HEK293T (cell line): ENCODE data around the gene SLC35G1.

ENCODE experiments used
- CTCF ChIA-PET: fragments of 350-600 bp; formaldehyde crosslinking; extraction: SDS; loops from one replicate; lab custom pipeline; 2021; ENCODE audit warnings: antibody characterized with exemption, inconsistent platforms; lab: Yijun Ruan, JAX
- POLR2A ChIA-PET: fragments of 350-600 bp; formaldehyde crosslinking; extraction: SDS; loops from one replicate; lab custom pipeline; 2020; ENCODE audit warnings: antibody characterized with exemption, inconsistent platforms; lab: Yijun Ruan, JAX
- DNase-seq: peaks from one replicate; pipeline ENCODE4 v3.0.0; 2012; ENCODE audit warnings: mixed read lengths; ENCODE audit errors: extremely low spot score
- ARNT ChIP-seq: fragments of 450-650 bp; IDR thresholded peaks from 2 replicates; pipeline ENCODE4 v1.6.1; 2017; ENCODE audit warnings: mild to moderate bottlenecking
- BHLHE40 ChIP-seq: fragments of 450-650 bp; IDR thresholded peaks from 2 replicates; pipeline ENCODE4 v1.6.1; 2016; ENCODE audit warnings: mild to moderate bottlenecking, moderate library complexity, borderline replicate concordance
- CTBP1 ChIP-seq: fragments of 450-650 bp; IDR thresholded peaks from 2 replicates; pipeline ENCODE4 v1.6.1; 2016; ENCODE audit warnings: borderline replicate concordance
- ELF4 ChIP-seq: fragments of 450-650 bp; IDR thresholded peaks from 2 replicates; pipeline ENCODE4 v1.6.1; 2017; ENCODE audit warnings: antibody characterized with exemption
- FOXA1 ChIP-seq: fragments of 450-650 bp; IDR thresholded peaks from 2 replicates; pipeline ENCODE4 v1.6.1; 2016; ENCODE audit warnings: mild to moderate bottlenecking
- FOXK2 ChIP-seq: fragments of 450-650 bp; IDR thresholded peaks from 2 replicates; pipeline ENCODE4 v1.6.1; 2016; ENCODE audit warnings: mild to moderate bottlenecking
- FOXM1 ChIP-seq: fragments of 450-650 bp; IDR thresholded peaks from 2 replicates; pipeline ENCODE4 v1.6.1; 2017; ENCODE audit warnings: mild to moderate bottlenecking, borderline replicate concordance
- HDGF ChIP-seq: fragments of 450-650 bp; IDR thresholded peaks from 2 replicates; pipeline ENCODE4 v1.6.1; 2017; ENCODE audit warnings: antibody characterized with exemption, borderline replicate concordance
- L3MBTL2 ChIP-seq: fragments of 450-650 bp; conservative IDR thresholded peaks from 2 replicates; pipeline ENCODE4 v1.6.1; 2016; ENCODE audit warnings: mild to moderate bottlenecking
- LEF1 ChIP-seq: fragments of 450-650 bp; IDR thresholded peaks from 2 replicates; pipeline ENCODE4 v1.6.1; 2017; ENCODE audit warnings: mild to moderate bottlenecking, borderline replicate concordance
- NFRKB ChIP-seq: fragments of 450-650 bp; IDR thresholded peaks from 2 replicates; pipeline ENCODE4 v1.6.1; 2016; ENCODE audit warnings: mild to moderate bottlenecking, moderate library complexity
- PKNOX1 ChIP-seq: fragments of 450-650 bp; IDR thresholded peaks from 2 replicates; pipeline ENCODE4 v1.6.1; 2016
- SP1 ChIP-seq: fragments of 450-650 bp; IDR thresholded peaks from 2 replicates; pipeline ENCODE4 v1.6.1; 2017
- SUZ12 ChIP-seq: fragments of 450-650 bp; IDR thresholded peaks from 2 replicates; pipeline ENCODE4 v1.6.1; 2016; ENCODE audit warnings: mild to moderate bottlenecking
- TARDBP ChIP-seq: fragments of 450-650 bp; IDR thresholded peaks from 2 replicates; pipeline ENCODE4 v1.6.1; 2016
- ZNF384 ChIP-seq: fragments of 450-650 bp; IDR thresholded peaks from 2 replicates; pipeline ENCODE4 v1.6.1; 2016

SLC35G1 gene

GRCh38 chr10:93897070-93897780 is 3.4 kb downstream of the SLC35G1 start:
- TF ChIP-seq PKNOX1 = no peak
- no peak for TF ChIP-seq ARNT
- no peak for TF ChIP-seq NFRKB
- TF ChIP-seq BHLHE40 = no peak
- no peak for TF ChIP-seq L3MBTL2
- no peak for TF ChIP-seq FOXM1
- TF ChIP-seq TARDBP = no peak
- no peak for TF ChIP-seq CTBP1
- no peak for TF ChIP-seq SP1
- no peak for TF ChIP-seq LEF1
- TF ChIP-seq ZNF384 = no peak
- no peak for TF ChIP-seq ELF4
- TF ChIP-seq HDGF = no peak
- TF ChIP-seq FOXA1 = no peak
- no peak for TF ChIP-seq SUZ12
- ChIA-PET CTCF (no interaction called here), POLR2A (no interaction called here)
- no peak for DNase-seq

GRCh38 chr10:93899109-93899508 is 5.3 kb downstream of the SLC35G1 start:
- DNase-seq = no peak
- TF ChIP-seq FOXM1 (no peak), SUZ12 (no peak), L3MBTL2 (no peak), CTBP1 (no peak)
- CTCF ChIA-PET = no interaction called here
- POLR2A ChIA-PET = no interaction called here

GRCh38 chr10:93903051-93903450 is 9.3 kb downstream of the SLC35G1 start:
- ChIA-PET CTCF (no interaction called here), POLR2A (interaction anchor here (1.6 kb wide), 1 partner anchor 8 kb away, joined by 4 read pairs; no protein-coding TSS in a partner anchor)
- no peak for DNase-seq
- TF ChIP-seq CTBP1 = no peak
- TF ChIP-seq ARNT = no peak
- TF ChIP-seq NFRKB = no peak
- TF ChIP-seq LEF1 = no peak
- no peak for TF ChIP-seq FOXA1
- no peak for TF ChIP-seq SUZ12

- TF ChIP-seq SP1 = no peak
- TF ChIP-seq NFRKB = no peak
- no peak for TF ChIP-seq ELF4
- TF ChIP-seq L3MBTL2 = no peak
- TF ChIP-seq ARNT = no peak
- no peak for TF ChIP-seq TARDBP
- DNase-seq = no peak
- ChIA-PET POLR2A (interaction anchor here (1.6 kb wide), 1 partner anchor 10 kb away, joined by 4 read pairs; no protein-coding TSS in a partner anchor), CTCF (interaction anchor here (0.9 kb wide), 1 partner anchor 16 kb away, joined by 3 read pairs; no protein-coding TSS in a partner anchor)
Observed at GRCh38 chr10:93904901-93905300, 11.1 kb downstream of the SLC35G1 start.

- TF ChIP-seq L3MBTL2 (no peak), HDGF (no peak), PKNOX1 (no peak), FOXA1 (no peak)
- no peak for DNase-seq
- CTCF ChIA-PET = no interaction called here
- POLR2A ChIA-PET = no interaction called here
Observed at GRCh38 chr10:93907059-93907458, 13.3 kb downstream of the SLC35G1 start.

GRCh38 chr10:93911866-93912265 is 18.1 kb downstream of the SLC35G1 start:
- ChIA-PET POLR2A (no interaction called here), CTCF (no interaction called here)
- TF ChIP-seq FOXM1 (no peak), SP1 (no peak), TARDBP (no peak), HDGF (no peak), SUZ12 (no peak)
- no peak for DNase-seq

GRCh38 chr10:93912444-93912843 is 18.7 kb downstream of the SLC35G1 start:
- TF ChIP-seq L3MBTL2 = no peak
- TF ChIP-seq ARNT = no peak
- TF ChIP-seq ELF4 = no peak
- TF ChIP-seq NFRKB = no peak
- CTCF ChIA-PET = no interaction called here
- POLR2A ChIA-PET = no interaction called here
- DNase-seq = no peak

- TF ChIP-seq HDGF (no peak), LEF1 (no peak), ARNT (no peak), NFRKB (no peak), BHLHE40 (no peak), FOXM1 (no peak), ELF4 (no peak), SUZ12 (no peak), TARDBP (no peak), FOXA1 (no peak), L3MBTL2 (no peak), FOXK2 (no peak), ZNF384 (no peak), CTBP1 (no peak), PKNOX1 (no peak), SP1 (no peak)
- ChIA-PET CTCF (no interaction called here), POLR2A (interaction anchor here (0.6 kb wide), 1 partner anchor 490 kb away, joined by 3 read pairs; no protein-coding TSS in a partner anchor)
- no peak for DNase-seq
Observed at GRCh38 chr10:93913706-93914105, 19.9 kb downstream of the SLC35G1 start.
